GM21528 (cell line): ENCODE results near the gene AADACL3.
"Not testable (repeated sequence)": the region's sequence is repeated elsewhere in the genome, so short reads cannot be mapped to it uniquely, and the experiment has no call there.

Experiments used
- ATAC-seq: cut with Tn5 transposase; IDR thresholded peaks from one replicate; pipeline ENCODE4 v1.9.1; 2021; ENCODE audit warnings: mild to moderate bottlenecking, moderate library complexity; ENCODE audit not compliant: unreplicated experiment, low FRiP score

Gene AADACL3

DNA sequence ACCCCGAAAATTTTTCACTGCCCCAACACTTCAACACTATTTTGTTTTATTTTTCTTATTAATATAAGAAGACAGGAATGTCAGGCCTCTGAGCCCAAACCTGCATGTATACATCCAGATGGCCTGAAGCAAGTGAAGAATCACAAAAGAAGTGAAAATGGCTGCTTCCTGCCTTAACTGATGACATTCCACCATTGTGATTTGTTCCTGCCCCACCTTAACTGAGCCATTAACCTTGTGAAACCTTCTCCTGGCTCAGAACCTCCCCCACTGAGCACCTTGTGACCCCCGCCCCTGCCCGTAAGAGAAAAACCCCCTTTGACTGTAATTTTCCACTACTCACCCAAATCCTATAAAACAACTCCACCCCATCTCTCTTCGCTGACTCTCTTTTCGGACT, 2.3 kb upstream of the AADACL3 start:
- ATAC-seq, result not testable (repeated sequence)

DNA sequence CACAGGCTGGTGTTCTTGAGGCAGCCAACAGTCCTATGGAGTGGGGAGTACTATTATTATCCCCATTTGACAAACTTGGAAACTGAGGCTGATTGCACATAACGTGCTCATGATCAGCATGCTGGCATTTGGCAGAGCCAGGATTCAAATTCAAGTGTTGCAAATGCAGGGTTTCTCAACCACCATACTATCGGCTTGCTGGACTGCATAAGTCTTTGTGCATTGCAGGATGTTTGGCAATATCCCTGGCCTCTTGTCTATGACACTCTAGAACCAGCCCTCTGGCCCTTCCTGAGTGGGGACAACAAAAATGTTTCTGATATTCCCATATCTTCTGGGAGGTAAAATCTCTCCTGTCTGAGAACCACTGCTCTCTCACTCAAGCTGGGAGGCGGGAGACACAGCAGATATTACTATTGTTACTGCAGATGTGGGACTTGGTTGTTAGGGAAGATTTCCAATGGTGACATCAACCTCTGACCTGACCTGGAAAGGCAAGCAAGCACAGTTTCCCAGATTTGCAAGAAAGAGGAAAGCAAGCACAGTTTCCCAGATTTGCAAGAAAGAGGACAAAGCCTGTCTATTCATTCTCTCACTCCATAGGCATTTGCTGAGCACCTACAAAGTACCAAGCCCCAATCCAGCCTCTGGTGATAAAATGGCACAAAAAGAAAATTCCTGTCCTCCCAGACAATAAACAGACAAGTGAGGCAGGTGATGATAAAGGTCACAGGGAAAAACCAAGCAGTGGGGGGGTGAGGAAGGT, 1.0 kb upstream of the AADACL3 start:
- ATAC-seq, result no peak

DNA sequence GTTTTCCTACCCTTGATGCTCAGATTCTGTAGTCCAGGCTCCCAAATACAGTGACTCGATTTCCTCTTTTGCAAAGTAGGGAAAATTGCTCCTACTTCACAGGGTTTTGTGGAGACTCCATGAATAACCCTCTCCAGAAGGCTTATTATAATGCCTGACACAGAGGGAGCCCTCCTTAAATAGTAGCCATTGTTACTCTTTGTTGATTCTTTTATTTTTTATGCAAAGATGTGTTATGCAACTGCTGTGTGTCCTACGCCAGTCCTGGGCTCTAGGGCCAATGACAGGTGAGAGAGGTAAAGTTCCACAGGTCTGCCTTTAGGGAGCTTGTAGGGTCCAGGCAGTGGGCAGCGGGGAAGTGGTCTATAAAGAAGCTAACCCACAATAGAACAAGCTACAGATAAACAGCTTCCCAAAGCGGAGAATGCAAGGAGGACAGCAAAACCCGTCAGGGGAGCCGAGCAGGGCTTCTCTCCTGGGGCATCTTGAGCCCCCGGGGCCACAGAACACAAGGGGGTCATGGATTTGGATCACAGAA, 1.5 kb downstream of the AADACL3 start:
- no peak for ATAC-seq

DNA sequence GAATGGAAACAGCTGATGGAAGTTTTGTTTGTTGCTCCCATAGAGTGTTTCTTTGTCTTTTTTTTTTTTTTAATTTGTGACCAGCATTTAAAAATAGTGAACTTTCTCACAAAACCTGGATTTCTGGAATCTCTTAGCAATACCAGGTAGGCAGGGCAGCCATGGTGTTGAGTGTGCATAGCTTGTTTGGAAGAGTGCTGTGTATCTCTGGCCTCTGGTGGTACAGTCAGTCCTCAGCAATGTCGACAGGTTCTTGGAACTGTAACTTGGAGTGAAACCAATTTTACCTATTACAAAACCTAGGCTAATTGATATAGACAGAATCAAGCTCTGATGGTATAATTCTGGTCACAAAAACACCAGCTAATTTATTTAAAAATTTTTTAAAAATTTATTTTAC, 6.7 kb downstream of the AADACL3 start:
- ATAC-seq, result no peak

DNA sequence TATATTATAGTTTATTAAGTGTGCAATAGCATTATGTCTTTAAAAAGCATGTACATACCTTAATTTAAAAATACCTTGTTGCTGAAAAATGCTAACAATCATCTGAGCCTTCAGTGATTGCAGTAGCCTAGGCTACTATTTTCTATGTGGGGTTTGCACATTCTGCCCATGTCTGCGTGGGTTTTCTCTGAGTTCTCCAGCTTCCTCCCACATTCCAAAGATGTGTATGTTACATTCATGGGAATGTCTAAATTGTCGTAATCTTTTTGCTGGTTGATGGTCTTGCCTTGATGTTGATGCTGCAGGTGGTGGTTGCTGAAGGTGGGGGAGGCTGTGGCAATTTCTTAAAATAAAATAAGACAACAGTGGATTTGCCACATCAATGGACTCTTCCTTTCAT, 12.5 kb downstream of the AADACL3 start:
- ATAC-seq, result no peak

DNA sequence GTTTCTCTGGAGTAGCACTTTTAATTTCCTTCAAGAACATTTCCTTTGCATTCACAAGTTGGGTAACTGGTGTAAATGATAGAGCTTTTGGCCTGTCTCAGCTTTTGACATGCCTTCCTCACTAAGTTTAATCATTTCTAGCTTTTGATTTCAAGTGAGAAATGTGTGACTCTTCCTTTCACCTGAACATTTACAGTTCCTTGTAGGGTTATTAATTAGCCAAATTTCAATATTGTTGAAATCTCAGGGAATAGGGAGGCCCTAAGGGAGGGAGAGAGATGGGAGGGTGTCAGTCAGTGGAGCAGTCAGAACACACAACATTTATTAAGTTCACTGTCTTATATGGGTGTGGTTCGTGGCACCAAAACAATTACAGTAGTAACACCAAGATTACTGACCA, 14.2 kb downstream of the AADACL3 start:
- no peak for ATAC-seq

DNA sequence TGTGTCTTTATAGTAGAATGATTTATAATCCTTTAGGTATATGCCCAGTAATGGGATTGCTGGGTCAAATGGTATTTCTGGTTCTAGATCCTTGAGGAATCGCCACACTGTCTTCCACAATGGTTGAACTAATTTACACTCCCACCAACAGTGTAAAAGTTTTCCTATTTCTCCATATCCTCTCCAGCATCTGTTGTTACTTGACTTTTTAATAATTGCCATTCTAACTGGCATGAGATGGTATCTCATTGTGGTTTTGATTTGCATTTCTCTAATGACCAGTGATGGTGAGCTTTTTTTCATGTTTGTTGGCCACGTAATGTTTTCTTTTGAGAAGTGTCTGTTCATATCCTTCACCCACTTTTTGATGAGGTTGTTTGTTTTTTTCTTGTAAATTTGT, 15.2 kb downstream of the AADACL3 start:
- not testable (repeated sequence) for ATAC-seq

DNA sequence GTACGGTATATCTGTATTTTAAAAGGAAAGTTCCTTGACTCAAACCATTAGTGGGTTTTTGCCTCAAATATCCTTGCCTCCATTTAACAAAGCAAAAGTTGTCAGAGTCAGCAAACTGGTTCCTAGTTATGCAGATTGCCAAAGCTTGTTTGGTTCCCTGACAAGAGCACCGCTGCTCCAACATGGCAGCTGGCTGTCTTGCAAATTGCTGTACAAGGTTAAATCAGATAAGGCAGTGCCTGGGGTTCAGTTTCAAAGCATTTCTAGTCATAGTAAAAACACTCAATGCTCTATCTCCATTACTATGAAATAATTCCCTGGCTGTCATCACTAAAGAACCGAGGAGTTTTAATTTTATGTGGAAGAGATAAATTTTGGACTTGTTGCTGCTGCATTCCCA, 18.7 kb downstream of the AADACL3 start:
- no peak for ATAC-seq

DNA sequence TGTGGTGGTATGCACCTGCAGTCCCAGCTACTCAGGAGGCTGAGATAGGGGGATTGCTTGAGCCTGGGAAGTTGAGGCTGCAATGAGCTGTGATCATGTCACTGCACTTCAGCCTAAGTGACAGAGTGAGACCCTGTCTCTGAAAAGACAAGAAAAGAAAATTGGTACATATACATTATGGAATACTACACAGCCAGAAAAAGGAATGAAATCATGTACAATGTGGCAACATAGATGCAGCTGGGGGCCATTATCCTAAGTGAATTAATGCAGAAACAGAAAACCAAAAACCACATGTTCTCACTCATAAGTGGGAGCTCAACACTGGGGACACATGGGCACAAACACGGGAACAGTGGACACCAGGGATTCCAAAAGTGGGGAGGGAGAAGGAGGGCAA, 23.0 kb downstream of the AADACL3 start:
- ATAC-seq, result no peak

DNA sequence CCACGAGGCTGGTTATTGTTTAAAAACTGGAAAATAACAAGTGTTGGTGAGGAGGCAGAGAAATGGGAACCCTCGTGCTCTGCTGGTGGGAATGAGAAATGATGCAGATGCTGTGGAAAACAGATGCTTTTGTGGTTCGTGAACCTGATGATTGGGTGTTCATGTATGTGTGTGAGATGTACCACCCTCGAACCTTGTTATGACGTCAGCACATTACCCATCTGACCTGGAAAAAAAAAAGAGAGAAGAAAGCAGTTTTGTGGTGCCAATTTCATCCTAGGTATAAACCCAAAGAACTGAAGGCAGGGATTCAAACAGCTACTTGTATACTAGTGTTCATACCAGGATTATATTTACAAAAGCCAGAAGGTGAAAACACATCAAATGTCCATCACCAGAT, 23.7 kb downstream of the AADACL3 start:
- no peak for ATAC-seq

DNA sequence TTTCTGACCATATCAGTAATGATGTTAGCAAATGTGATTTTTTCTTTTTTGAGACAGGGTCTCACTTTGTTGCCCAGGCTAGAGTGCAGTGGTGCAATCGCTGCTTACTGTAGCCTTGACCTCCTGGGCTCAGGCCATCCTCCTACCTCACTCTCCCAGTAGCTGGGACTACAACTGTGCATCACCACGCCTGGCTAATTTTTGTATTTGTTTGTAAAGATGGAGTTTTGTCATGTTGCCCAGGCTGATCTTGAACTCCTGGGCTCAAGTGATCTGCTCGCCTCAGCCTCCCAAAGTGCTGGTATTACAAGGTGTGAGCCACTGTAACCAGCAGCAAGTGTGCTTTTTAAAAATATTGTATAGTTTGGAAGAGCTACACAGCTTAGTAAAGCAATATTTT, 26.0 kb downstream of the AADACL3 start:
- no peak for ATAC-seq

DNA sequence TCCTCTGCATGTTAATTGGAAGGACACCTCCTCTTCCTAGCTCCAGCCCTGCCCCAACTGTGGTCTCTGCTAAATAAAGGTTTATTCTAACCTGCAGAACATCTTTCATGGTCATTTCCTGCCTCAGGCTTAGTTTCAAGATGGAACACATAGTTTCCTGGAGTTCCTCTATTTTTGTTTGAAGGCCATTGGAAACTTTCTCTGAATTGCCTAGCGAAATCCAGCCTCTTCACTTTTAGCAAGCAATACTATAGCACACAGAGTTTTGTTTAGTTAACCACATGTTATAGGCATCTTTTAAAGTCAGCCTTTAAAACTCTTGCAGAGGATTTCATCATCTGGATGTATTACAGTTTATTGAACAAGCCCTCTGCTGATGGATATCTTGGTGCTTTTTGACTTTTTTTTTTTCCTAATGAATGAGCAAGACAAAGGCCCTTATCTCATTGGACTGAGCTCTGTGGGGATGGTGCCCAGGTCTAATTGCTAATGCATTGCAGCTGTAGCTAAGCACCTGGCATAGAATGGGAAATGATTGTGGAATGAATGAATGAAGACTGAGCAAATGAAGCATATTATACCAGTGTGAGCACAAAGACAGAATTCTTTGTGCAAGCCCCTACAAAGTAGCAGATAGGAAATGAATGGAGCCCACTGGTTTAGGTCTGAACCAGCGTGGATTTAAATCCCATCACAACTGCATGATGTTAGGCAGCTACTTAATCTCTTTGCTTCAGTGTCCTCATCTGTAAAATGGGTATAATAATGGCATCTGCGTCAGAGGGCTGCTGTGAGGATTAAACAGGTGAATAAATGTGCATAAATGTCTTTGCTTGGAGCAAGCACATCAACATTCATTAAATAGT, 29.4 kb downstream of the AADACL3 start:
- no peak for ATAC-seq

DNA sequence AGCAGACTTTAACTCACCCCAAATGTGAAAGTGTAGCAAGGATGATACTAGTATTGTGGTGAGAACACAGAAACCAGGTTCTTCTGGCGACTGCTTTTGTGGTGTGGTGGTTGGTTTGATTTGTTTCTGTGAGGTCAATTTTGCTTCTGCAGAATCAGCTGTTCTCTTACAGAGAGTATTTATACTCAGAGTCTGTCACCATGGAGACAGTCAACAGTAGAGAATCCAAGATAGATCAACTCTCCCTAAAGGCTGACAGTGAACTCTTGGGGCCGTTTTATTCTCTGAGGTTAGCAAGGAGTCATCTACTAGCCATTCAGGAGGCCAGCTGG, 30.0 kb downstream of the AADACL3 start, which contains the start of gene CFAP107:
Gene CFAP107 (plus strand): TSS at position 209 of the 332 bp plus-strand sequence. CDS start 231 bp downstream, outside the sequence.
- no peak for ATAC-seq

DNA sequence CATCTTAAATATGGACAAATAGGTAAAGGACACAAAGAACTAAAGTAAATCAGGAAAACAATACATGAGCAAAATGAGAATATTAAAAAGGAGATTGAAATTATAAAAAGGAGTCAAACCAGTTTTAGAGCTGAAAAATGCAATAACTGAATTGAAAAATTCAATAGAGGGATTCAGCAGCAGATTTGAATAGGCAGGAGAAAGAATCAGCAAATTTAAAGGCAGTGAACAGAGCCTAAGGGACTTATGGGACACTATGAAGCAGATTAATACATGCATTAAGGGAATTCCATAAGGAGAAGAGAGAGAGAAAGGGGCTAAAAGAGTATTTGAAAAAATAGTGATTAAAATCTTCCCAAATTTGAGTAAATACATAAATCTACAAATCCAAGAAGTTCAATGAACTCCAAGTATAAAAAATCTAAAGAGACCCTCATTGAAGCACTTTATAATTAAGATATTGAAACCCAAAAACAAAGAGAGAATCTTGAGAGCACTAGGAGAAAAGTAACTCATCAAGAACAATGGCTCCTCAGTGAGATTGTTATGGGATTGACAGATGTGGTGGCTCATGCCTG, 33.0 kb downstream of the AADACL3 start:
- no peak for ATAC-seq

DNA sequence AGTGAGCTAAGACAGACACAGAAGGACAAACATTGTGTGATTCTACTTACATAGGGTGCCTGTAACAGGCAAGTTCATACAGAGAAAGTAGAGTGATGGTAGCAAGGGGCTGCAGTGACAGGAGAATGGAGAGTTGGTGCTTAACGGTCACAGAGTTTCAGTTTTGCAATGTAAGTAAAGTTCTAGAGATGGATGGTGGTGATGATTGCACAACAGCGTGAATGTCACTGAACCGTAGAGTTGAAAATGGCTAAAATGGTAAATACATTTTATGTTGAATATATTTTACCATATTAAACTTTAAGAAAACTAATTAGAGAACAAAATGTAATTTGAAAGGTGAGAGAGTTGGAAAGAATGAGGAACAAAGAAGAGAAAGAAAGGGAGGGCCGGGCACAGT, 38.8 kb downstream of the AADACL3 start:
- no peak for ATAC-seq

DNA sequence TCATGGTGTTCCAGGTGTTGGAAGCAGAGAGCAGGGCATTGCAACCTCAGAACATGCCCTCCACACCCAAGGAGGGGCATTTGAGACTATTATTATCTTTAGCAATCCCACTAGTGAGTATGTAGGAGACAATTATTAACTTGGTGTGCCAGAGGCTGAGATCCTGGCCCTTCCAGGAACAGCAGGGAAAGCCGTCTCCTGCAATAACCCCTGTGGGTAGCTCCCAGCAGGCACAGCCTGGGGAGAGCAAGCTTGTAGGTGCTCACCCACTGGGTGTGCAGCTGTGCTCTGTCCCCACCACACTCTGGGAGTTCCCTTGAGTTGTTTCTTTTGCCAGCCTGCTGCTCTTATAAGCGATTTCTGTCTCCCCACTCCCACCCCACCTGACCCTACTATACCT, 40.4 kb downstream of the AADACL3 start:
- ATAC-seq, result no peak

DNA sequence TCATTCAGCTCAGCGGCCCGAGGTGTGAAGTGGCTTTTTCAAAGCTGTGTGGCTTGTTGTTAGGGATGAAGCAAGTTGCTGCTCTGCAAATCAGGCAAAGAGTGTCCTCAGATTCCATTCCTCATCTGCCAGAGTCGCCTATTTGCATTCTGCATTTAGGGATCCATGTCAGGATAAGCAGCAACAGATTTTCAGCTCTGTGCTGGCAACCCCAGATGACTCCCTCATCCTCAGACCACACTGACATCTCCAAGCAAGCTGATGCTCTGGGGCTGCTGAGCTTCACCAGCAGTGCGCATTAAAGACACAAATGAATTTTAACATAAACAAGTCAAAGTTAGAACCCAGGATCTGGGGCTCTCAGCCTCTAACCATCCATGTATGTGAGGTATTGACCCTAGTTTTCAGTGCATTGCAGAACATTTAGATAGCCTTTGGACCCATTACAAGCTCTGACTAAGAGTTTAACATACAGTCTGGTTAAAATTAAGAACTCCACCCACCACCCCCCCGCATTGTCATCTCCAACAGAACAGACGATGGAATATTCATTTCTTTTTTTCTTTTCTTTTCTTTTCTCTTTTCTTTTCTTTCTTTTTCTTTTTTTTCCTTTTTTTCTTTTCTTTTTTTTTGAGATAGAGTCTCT, 41.0 kb downstream of the AADACL3 start:
- ATAC-seq, result no peak

DNA sequence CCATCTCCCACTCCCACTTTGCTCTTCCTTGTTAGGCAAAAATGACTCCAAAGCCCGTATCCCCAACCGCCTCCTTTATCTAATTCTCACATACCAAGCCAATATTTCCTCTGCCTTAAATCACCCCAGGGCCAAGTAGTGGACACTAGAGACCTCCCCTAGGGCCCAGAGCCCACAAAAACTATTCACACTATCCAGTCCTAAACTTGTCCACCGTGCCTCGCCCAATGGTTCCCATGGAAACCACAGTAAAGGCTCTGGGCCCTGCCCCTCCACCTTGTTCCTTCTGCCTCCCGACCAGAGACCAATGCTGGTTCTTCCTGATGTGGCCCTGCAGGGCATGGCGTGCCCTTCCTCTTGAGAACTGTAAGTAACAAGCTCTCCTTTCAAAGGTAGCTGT, 41.9 kb downstream of the AADACL3 start:
- no peak for ATAC-seq

DNA sequence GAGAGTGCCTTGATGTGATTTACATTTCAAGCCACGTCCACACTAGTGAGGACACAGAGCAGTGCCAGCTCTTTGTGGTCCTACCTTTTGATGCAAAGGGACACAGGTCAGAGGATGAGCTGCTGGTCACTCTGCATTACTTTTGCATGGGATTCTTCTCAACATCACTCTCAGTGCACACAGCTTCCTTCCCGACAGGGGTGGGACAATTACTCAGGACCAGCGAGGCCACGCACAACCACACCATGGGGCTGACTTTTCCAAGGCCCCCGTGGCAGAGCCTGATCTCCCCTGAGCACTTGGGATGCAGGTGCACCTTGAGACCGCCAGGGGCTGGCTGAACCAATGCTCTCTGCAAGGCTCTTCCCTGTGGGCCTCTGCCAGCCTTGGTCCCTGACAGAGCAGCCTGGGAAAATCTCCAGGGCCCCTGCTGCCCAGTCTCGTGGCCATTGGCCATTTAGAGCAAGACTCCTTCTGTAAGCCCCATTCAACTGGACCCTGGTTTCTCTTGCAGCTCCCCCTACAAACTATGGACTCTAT, 44.4 kb downstream of the AADACL3 start:
- ATAC-seq, result no peak

DNA sequence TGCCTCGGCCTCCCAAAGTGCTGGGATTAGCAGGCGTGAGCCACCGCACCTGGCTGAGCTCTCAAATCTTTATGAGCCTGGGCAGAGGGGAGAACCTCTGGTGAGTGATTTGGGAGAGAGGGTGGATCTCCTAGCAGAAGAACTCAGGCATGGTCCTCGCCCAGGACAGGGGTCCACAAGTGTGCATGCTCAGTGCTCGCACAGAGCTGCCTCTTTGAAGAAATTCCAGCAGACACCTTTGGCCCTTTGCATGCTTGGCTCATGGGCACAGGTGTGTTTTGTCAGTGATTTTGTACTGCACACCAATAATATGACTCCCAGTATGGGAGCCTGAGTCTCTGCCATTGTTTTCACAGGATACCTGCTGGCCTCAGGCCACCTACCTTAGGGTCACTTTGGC, 45.9 kb downstream of the AADACL3 start:
- no peak for ATAC-seq

DNA sequence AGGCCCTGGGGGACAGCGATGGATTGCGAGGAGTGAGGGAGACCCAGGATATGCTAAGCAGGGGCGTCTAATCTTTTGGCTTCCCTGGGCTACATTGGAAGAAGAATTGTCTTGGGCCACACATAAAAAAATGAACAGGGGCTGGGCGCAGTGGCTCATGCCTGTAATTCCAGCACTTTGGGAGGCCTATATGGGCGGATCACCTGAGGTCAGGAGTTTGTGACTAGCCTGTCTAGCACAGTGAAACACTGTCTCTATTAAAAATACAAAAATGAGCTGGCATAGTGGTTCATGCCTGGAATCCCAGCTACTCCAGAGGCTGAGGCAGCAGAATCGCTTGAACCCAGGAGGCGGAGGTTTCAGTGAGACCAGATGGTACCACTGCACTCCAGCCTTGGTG, 46.9 kb downstream of the AADACL3 start:
- no peak for ATAC-seq
